K562 (cell line): ENCODE data around the gene GPER1. TPM values are rescaled to one million over a fixed set of nuclear protein-coding genes. Genes with fewer than 3 reads are reported as not detected.
A peak's percentile ranks its signal among the peaks of the same experiment; 100 is the strongest.

ENCODE experiments used
- ATAC-seq: fragments of 200-7000 bp; cut with Tn5 transposase; 3 replicates; pipeline ENCODE4 v1.9.1; 2020; ENCODE audit warnings: moderate library complexity
- BruUV-seq: library from RNA; stranded (reverse); fragments of 400-500 nt; replicated peaks from 2 replicates; lab custom pipeline; 2021; lab: Mats Ljungman, UMichigan
- CTCF ChIA-PET: fragments of 300-600 bp; formaldehyde crosslinking; extraction: SDS; loops from one replicate; lab custom pipeline; 2021; ENCODE audit warnings: low intra/inter-chr PET ratio; lab: Yijun Ruan, JAX
- POLR2A ChIA-PET: fragments of 300-600, 350-650 bp; sonication (Branson Sonifier 250); formaldehyde crosslinking; extraction: SDS; loops from one replicate; lab custom pipeline; 2021; ENCODE audit warnings: antibody characterized with exemption, inconsistent platforms; lab: Yijun Ruan, JAX
- DNase-seq, 4 experiments: peaks; one replicate each; pipeline versions ENCODE4 v3.0.0 to v3.0.0-alpha.2; 2011 to 2018; ENCODE audit warnings: low spot score in 3 of 4, mixed read lengths in 3 of 4; ENCODE audit errors: extremely low read depth in 1 of 4
- FAIRE-seq: peaks from 2 replicates; lab custom pipeline; 2011; peaks lifted over from hg19 to GRCh38; lab: Jason Lieb, UNC
- H2AFZ ChIP-seq: 2 replicates; pipeline ENCODE4 v1.6.0; 2011; ENCODE audit warnings: low read depth, low read length, control low read depth, inconsistent platforms
- H3K27ac ChIP-seq: fragments of 200-600 bp; 3 replicates; pipeline ENCODE4 v1.8.0; 2011; ENCODE audit warnings: low read depth, mild to moderate bottlenecking, control low read depth, inconsistent platforms, low read length, moderate library complexity, mixed read lengths; ENCODE audit errors: extremely low read depth
- H3K27me3 ChIP-seq, 2 experiments: fragments of 300-600 bp in 1 of 2; 2 replicates in 1 of 2; 3 replicates in 1 of 2; pipeline versions ENCODE4 v1.6.0 to v1.8.0; 2011; ENCODE audit warnings: inconsistent platforms in 2 of 2, low read length in 2 of 2, mild to moderate bottlenecking in 1 of 2, mixed read lengths in 1 of 2, moderate library complexity in 1 of 2; ENCODE audit not compliant: control insufficient read depth in 2 of 2, insufficient read depth in 2 of 2
- H3K36me3 ChIP-seq: fragments of 300-600 bp; 3 replicates; pipeline ENCODE4 v1.8.0; 2011; ENCODE audit warnings: mild to moderate bottlenecking, low read length, inconsistent platforms; ENCODE audit not compliant: control insufficient read depth, insufficient read depth
- H3K4me1 ChIP-seq, 2 experiments: fragments of 200-600 bp in 1 of 2; replicated peaks in 1 of 2; 2 replicates in 1 of 2; 3 replicates in 1 of 2; pipeline versions ENCODE4 v1.5.1 to v1.8.0; 2011; ENCODE audit warnings: inconsistent platforms in 2 of 2, low read length in 2 of 2, mild to moderate bottlenecking in 1 of 2, mixed read lengths in 1 of 2, moderate library complexity in 1 of 2; ENCODE audit not compliant: control insufficient read depth in 2 of 2, insufficient read depth in 2 of 2
- H3K4me2 ChIP-seq: 2 replicates; pipeline ENCODE4 v1.6.1; 2011; ENCODE audit warnings: low read length, control low read depth, inconsistent platforms, mixed read lengths; ENCODE audit not compliant: insufficient read depth
- H3K4me3 ChIP-seq: fragments of 200-600 bp; sonication (generic), shearing (Covaris generic); 2 replicates; pipeline ENCODE4 v1.5.1; 2016; ENCODE audit warnings: control low read depth, inconsistent platforms
- H3K79me2 ChIP-seq: fragments of 200-600 bp; 3 replicates; pipeline ENCODE4 v1.8.0; 2011; ENCODE audit warnings: low read length, inconsistent platforms; ENCODE audit not compliant: control insufficient read depth, insufficient read depth
- H3K9ac ChIP-seq, 2 experiments: 2 replicates each; pipeline versions ENCODE4 v1.6.0 to v1.6.1; 2011; ENCODE audit warnings: low read depth in 2 of 2, low read length in 2 of 2, control low read depth in 1 of 2, inconsistent platforms in 1 of 2, mild to moderate bottlenecking in 1 of 2, mixed read lengths in 1 of 2; ENCODE audit not compliant: insufficient read depth in 1 of 2
- H3K9me1 ChIP-seq: one replicate; pipeline ENCODE4 v1.6.0; 2011; ENCODE audit warnings: inconsistent platforms, mild to moderate bottlenecking, low read length, moderate library complexity; ENCODE audit not compliant: control insufficient read depth, insufficient read depth
- H3K9me3 ChIP-seq: replicated peaks from 2 replicates; pipeline ENCODE4 v1.5.1; 2011; ENCODE audit warnings: low read depth, low read length, inconsistent platforms; ENCODE audit not compliant: control insufficient read depth, insufficient read depth
- H4K20me1 ChIP-seq: replicated peaks from 2 replicates; pipeline ENCODE4 v1.6.1; 2011; ENCODE audit warnings: low read length, inconsistent platforms, mixed read lengths; ENCODE audit not compliant: control insufficient read depth, insufficient read depth
- FOXJ2 ChIP-seq: fragments of 200-800 bp; sonication (Bioruptor generic); IDR thresholded peaks from 2 replicates; pipeline ENCODE4 v1.6.1; 2016; ENCODE audit warnings: missing genetic modification characterization, missing compliant biosample characterization
- FOXK2 ChIP-seq, 2 experiments: fragments of 450-650 bp; IDR thresholded peaks in 1 of 2; conservative IDR thresholded peaks in 1 of 2; 2 replicates each; pipeline ENCODE4 v1.6.1; 2016; ENCODE audit warnings: low read depth in 2 of 2, mild to moderate bottlenecking in 1 of 2
- ILK ChIP-seq: fragments of 450-650 bp; IDR thresholded peaks from 2 replicates; pipeline ENCODE4 v1.6.1; 2016; ENCODE audit warnings: missing genetic modification characterization, low read depth, mild to moderate bottlenecking, missing compliant biosample characterization, moderate library complexity, borderline replicate concordance
- KLF10 ChIP-seq: fragments of 250-450 bp; sonication (Bioruptor Pico); IDR thresholded peaks from 2 replicates; pipeline ENCODE4 v1.6.1; 2021; ENCODE audit warnings: matching md5 sums
- MTA2 ChIP-seq: fragments of 450-650 bp; IDR thresholded peaks from 2 replicates; pipeline ENCODE4 v1.6.1; 2016; ENCODE audit warnings: low read depth
- NELFE ChIP-seq: IDR thresholded peaks from 2 replicates; pipeline ENCODE4 v1.6.1; 2011; ENCODE audit warnings: mild to moderate bottlenecking; ENCODE audit not compliant: insufficient read depth, insufficient read length
- PCBP1 ChIP-seq: fragments of 200-400 bp; formaldehyde crosslinking; IDR thresholded peaks from 2 replicates; pipeline ENCODE4 v1.6.1; 2018; ENCODE audit warnings: mild to moderate bottlenecking, low read depth, low read length; ENCODE audit not compliant: poor library complexity, severe bottlenecking
- ZNF212 ChIP-seq: fragments of 450-650 bp; formaldehyde crosslinking; IDR thresholded peaks from 2 replicates; pipeline ENCODE4 v1.4.0; 2020; ENCODE audit warnings: mild to moderate bottlenecking
- ZNF699 ChIP-seq: fragments of 250-450 bp; sonication (Bioruptor Pico); IDR thresholded peaks from 2 replicates; pipeline ENCODE4 v1.8.0; 2021; ENCODE audit warnings: mild to moderate bottlenecking, moderate library complexity; ENCODE audit not compliant: insufficient replicate concordance
- WGBS: fragments of 100-300 bp; shearing (Covaris generic); methylation state at CpG from one replicate; pipeline ENCODE4 v1.1.6; 2016; ENCODE audit warnings: low coverage, mixed read lengths; ENCODE audit not compliant: insufficient coverage; ENCODE audit errors: missing lambda C conversion rate; 5-methylcytosine and 5-hydroxymethylcytosine counted together
- in situ Hi-C: fragments of 300-500 bp; cut with MboI; formaldehyde crosslinking; loops from 4 replicates; pipeline ENCODE4 v1.15.0; 2018; ENCODE audit warnings: inconsistent platforms, mixed read lengths
- intact Hi-C: fragments of 100-400 bp; cut with micrococcal nuclease; formaldehyde crosslinking; loops from 2 replicates; pipeline ENCODE4 v1.14.2; 2022
- polyA plus RNA-seq, 8 experiments: library from polyadenylated mRNA; depleted of rRNA in 4 of 8; stranded (reverse) in 5 of 8; unstranded in 3 of 8; fragments of >200 nt; fragmentation: Nextera tagmentation in 2 of 8; fragmentation: Illumina TruSeq in 1 of 8; extraction: Ambion mirVana in 2 of 8; extraction: Trizol in 1 of 8; gene quantifications; 2 replicates each; pipeline versions ENCODE4 v1.2.1 to v1.2.3, GENCODE V29; 2011 to 2014; ENCODE audit warnings: inconsistent platforms in 1 of 8, missing spikeins in 1 of 8
- total RNA-seq, 7 experiments: library from RNA; depleted of rRNA in 6 of 7; stranded (reverse); fragments of >200 nt in 6 of 7; fragmentation: Illumina TruSeq in 2 of 7; extraction: Trizol in 2 of 7; gene quantifications; 2 replicates each; pipeline versions ENCODE4 v1.2.1 to v1.2.3, GENCODE V29; 2011 to 2021; ENCODE audit warnings: low replicate concordance in 1 of 7
- TF ChIP-seq, protein P1 (sequence below): fragments of 250-450 bp; sonication (Bioruptor Pico); IDR thresholded peaks from 2 replicates; pipeline ENCODE4 v1.5.1; 2021; ENCODE audit warnings: mild to moderate bottlenecking
- TF ChIP-seq, protein P2 (sequence below): fragments of 200-800 bp; sonication (Bioruptor generic); IDR thresholded peaks from 2 replicates; pipeline ENCODE4 v1.6.1; 2016; ENCODE audit warnings: missing genetic modification characterization, missing compliant biosample characterization
- TF ChIP-seq, protein P3 (sequence below): fragments of 450-650 bp; IDR thresholded peaks from 2 replicates; pipeline ENCODE4 v1.6.1; 2016; ENCODE audit warnings: low read depth, mild to moderate bottlenecking, moderate library complexity
- TF ChIP-seq, protein P4 (sequence below): sonication (generic); formaldehyde crosslinking; IDR thresholded peaks from 2 replicates; pipeline ENCODE4 v1.9.0; 2022; ENCODE audit warnings: mild to moderate bottlenecking, missing genetic modification reagents

GPER1 gene
- total and polyA plus RNA-seq, 9 of the 15 experiments (the other 6 are each of a cell fraction or from before 2014, with no cell fraction given), result 0.04 to 0.09 (median 0.08) TPM; not detected in 6

DNA sequence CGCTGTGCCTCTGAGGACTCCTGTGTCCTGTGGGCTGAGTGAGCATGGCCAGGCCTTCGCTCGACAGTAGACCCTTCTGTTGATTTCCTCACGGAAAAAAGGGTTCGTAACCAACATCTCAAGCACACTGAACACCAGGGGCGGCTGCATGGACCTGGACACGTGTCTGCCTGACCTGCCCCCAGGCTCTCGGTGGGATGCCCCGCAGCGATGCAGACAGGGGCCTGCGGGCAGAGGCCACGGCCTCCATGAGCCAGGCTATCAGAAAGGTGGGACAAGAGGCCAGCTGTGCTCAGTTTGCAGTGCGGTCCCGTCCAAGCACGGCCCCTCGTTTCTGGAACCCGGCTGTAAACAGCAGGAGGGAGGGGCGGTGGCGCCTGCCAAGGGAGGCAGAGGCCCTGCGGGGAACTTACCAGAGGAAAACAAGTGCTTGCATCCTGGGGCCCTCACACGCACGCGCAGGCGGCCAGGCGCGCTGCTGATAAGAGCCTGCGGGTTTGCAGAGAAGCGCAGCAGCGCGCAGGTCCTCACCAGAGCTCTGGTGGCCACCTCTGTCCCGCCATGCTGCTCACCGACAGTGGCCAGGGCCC, 33.0 kb upstream of the GPER1 start:
- no TSS peak for BruUV-seq
- peak; percentile 85 for ATAC-seq
- no peaks in the 10 kb centered on the region for H3K27me3 ChIP-seq
- 23% methylated on average over 26 of the region's 32 CpGs for WGBS
- in situ Hi-C loops, result no loop called here
- peak overlapping the region; percentile 45 to 90; a peak in 3 of 4 replicates for H3K9ac ChIP-seq
- no peaks in the 10 kb centered on the region for H4K20me1 ChIP-seq
- CTCF ChIA-PET, result interaction anchor here (0.6 kb wide), 1 partner anchor 690 kb away, joined by 3 read pairs; no protein-coding TSS in a partner anchor
- H3K79me2 ChIP-seq, result peaks cover 10% of the 10 kb centered on the region; the same call in 1 of the 3 replicates
- intact Hi-C loops, result no loop called here
- H2AFZ ChIP-seq, result peak overlapping the region; percentile 83
- peak; percentile 97 for FAIRE-seq
- peak; percentile 83 to 95 (median 87) for DNase-seq
- H3K4me2 ChIP-seq, result peak overlapping the region; percentile 73
- H3K9me1 ChIP-seq, result no peaks in the 10 kb centered on the region
- peak overlapping the region; percentile 11; the same call in 1 of the 2 replicates for H3K4me3 ChIP-seq
- peaks cover 6% of the 10 kb centered on the region; the same call in 1 of the 3 replicates for H3K36me3 ChIP-seq
- H3K9me3 ChIP-seq, result no peaks in the 10 kb centered on the region
- POLR2A ChIA-PET, result interaction anchor here (0.5 to 1.8 kb wide), 5 partner anchors 8 to 73 kb away, joined by 3 to 9 read pairs (median 5); partner anchors contain the start of gene GPR146
- H3K27ac ChIP-seq, result peak overlapping the region; percentile 63; the same call in 2 of the 3 replicates
- peaks cover 26 to 89% of the 10 kb centered on the region in 2 experiments for H3K4me1 ChIP-seq
- TF ChIP-seq NELFE, result no peak
- TF ChIP-seq FOXK2 (conservative IDR thresholded peaks at IDR 0.05 in 1 of 2, IDR thresholded peaks at IDR 0.05 in 1 of 2; ENCODE audit: low read depth in 2 of 2), result peak; percentile 97 to 98
- no peak for TF ChIP-seq ZNF212
- no peak for TF ChIP-seq ILK (tag)
- TF ChIP-seq, protein P1, sequence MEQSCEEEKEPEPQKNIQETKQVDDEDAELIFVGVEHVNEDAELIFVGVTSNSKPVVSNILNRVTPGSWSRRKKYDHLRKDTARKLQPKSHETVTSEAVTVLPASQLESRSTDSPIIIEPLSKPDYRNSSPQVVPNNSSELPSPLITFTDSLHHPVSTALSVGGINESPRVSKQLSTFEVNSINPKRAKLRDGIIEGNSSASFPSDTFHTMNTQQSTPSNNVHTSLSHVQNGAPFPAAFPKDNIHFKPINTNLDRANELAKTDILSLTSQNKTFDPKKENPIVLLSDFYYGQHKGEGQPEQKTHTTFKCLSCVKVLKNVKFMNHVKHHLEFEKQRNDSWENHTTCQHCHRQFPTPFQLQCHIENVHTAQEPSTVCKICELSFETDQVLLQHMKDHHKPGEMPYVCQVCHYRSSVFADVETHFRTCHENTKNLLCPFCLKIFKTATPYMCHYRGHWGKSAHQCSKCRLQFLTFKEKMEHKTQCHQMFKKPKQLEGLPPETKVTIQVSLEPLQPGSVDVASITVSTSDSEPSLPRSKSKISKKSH, result no peak
- TF ChIP-seq, protein P2, sequence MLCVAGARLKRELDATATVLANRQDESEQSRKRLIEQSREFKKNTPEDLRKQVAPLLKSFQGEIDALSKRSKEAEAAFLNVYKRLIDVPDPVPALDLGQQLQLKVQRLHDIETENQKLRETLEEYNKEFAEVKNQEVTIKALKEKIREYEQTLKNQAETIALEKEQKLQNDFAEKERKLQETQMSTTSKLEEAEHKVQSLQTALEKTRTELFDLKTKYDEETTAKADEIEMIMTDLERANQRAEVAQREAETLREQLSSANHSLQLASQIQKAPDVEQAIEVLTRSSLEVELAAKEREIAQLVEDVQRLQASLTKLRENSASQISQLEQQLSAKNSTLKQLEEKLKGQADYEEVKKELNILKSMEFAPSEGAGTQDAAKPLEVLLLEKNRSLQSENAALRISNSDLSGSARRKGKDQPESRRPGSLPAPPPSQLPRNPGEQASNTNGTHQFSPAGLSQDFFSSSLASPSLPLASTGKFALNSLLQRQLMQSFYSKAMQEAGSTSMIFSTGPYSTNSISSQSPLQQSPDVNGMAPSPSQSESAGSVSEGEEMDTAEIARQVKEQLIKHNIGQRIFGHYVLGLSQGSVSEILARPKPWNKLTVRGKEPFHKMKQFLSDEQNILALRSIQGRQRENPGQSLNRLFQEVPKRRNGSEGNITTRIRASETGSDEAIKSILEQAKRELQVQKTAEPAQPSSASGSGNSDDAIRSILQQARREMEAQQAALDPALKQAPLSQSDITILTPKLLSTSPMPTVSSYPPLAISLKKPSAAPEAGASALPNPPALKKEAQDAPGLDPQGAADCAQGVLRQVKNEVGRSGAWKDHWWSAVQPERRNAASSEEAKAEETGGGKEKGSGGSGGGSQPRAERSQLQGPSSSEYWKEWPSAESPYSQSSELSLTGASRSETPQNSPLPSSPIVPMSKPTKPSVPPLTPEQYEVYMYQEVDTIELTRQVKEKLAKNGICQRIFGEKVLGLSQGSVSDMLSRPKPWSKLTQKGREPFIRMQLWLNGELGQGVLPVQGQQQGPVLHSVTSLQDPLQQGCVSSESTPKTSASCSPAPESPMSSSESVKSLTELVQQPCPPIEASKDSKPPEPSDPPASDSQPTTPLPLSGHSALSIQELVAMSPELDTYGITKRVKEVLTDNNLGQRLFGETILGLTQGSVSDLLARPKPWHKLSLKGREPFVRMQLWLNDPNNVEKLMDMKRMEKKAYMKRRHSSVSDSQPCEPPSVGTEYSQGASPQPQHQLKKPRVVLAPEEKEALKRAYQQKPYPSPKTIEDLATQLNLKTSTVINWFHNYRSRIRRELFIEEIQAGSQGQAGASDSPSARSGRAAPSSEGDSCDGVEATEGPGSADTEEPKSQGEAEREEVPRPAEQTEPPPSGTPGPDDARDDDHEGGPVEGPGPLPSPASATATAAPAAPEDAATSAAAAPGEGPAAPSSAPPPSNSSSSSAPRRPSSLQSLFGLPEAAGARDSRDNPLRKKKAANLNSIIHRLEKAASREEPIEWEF (CRISPR knock-in tag), result 0 out of 2 replicates have a peak, but pooled peaks have one; percentile 40
- peak; percentile 58 for TF ChIP-seq FOXJ2 (tag)
- no peak for TF ChIP-seq KLF10 (CRISPR knock-in tag)
- TF ChIP-seq PCBP1, result no peak
- no peak for TF ChIP-seq ZNF699 (CRISPR knock-in tag)
- no peak for TF ChIP-seq MTA2
- TF ChIP-seq, protein P3, sequence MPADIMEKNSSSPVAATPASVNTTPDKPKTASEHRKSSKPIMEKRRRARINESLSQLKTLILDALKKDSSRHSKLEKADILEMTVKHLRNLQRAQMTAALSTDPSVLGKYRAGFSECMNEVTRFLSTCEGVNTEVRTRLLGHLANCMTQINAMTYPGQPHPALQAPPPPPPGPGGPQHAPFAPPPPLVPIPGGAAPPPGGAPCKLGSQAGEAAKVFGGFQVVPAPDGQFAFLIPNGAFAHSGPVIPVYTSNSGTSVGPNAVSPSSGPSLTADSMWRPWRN, result peak; percentile 76
- TF ChIP-seq, protein P4, sequence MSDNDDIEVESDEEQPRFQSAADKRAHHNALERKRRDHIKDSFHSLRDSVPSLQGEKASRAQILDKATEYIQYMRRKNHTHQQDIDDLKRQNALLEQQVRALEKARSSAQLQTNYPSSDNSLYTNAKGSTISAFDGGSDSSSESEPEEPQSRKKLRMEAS (CRISPR knock-in tag), result peak; percentile 88
